Prostate gland (tissue), 2 donors: ENCODE results near the gene TTC38. TPM values are rescaled to one million over a fixed set of nuclear protein-coding genes. Genes with fewer than 3 reads are reported as not detected.

Source experiments
- DNase-seq: peaks from one replicate; pipeline ENCODE4 v3.0.0-alpha.2; 2019; ENCODE audit warnings: low spot score
- H3K27ac ChIP-seq, 2 donors: fragments of 200-600 bp; sonication (generic); 2 replicates each; pipeline ENCODE4 v1.5.1; 2017 to 2019
- H3K27me3 ChIP-seq: fragments of 200-600 bp; sonication (generic); replicated peaks from 2 replicates; pipeline ENCODE4 v1.5.1; 2019; ENCODE audit not compliant: insufficient read depth
- H3K36me3 ChIP-seq, 2 donors: fragments of 200-600 bp; sonication (generic); 1 replicate in 1 of 2; 2 replicates in 1 of 2; pipeline versions ENCODE4 v1.5.1 to v1.8.1; 2017 to 2019
- H3K4me1 ChIP-seq: fragments of 200-600 bp; sonication (generic); replicated peaks from 2 replicates; pipeline ENCODE4 v1.5.1; 2019
- H3K4me3 ChIP-seq, 2 donors: fragments of 200-600 bp; sonication (generic); 2 replicates each; pipeline ENCODE4 v1.5.1; 2017 to 2019
- H3K9me3 ChIP-seq: fragments of 200-600 bp; sonication (generic); 2 replicates; pipeline ENCODE4 v1.5.1; 2017
- CTCF ChIP-seq, 4 experiments: fragments of 200-600 bp in 2 of 4; fragments of 450-650 bp in 2 of 4; sonication (generic) in 2 of 4; IDR thresholded peaks; 1 replicate in 3 of 4; 2 replicates in 1 of 4; pipeline ENCODE4 v1.5.1; 2016 to 2019; ENCODE audit warnings: antibody characterized with exemption in 4 of 4, mild to moderate bottlenecking in 2 of 4, moderate library complexity in 2 of 4
- POLR2A ChIP-seq: fragments of 450-650 bp; IDR thresholded peaks from one replicate; pipeline ENCODE4 v1.6.1; 2016; ENCODE audit warnings: antibody characterized with exemption, mild to moderate bottlenecking
- POLR2AphosphoS5 ChIP-seq: sonication (generic); formaldehyde crosslinking; IDR thresholded peaks from one replicate; pipeline ENCODE4 v1.6.1; 2017; ENCODE audit warnings: antibody characterized with exemption
- WGBS: methylation state at CpG from one replicate; pipeline ENCODE4 v1.1.5; 2018; 5-methylcytosine and 5-hydroxymethylcytosine counted together
- intact Hi-C: fragments of 100-400 bp; cut with DNase I; formaldehyde crosslinking; loops from one replicate; pipeline ENCODE4 v1.14.2; 2022
- total RNA-seq, 2 donors: library from RNA; depleted of rRNA; stranded (reverse); fragments of >200 nt; gene quantifications; one replicate each; pipeline ENCODE4 v1.1.0, GENCODE V29; 2016

The TTC38 gene
- total RNA-seq, 2 donors from 2014 or later = 47.6 to 115 TPM

GRCh38 chr22:46242076-46242475 lies 25.7 kb upstream of the TTC38 start:
- no peak for DNase-seq
- intact Hi-C loops = no loop called here
- 84% methylated on average over 10 of the region's 10 CpGs for WGBS
- Histone ChIP-seq H3K9me3 (no peaks in the 10 kb centered on the region), H3K36me3 (no peaks in the 10 kb centered on the region), H3K27ac (no peak overlapping the region), H3K27me3 (no peaks in the 10 kb centered on the region), H3K4me1 (no peaks in the 10 kb centered on the region), H3K4me3 (no peak overlapping the region)
- TF ChIP-seq POLR2AphosphoS5 = no peak
- TF ChIP-seq CTCF (IDR thresholded peaks at IDR 0.05) = no peak
- TF ChIP-seq POLR2A = no peak

DNA sequence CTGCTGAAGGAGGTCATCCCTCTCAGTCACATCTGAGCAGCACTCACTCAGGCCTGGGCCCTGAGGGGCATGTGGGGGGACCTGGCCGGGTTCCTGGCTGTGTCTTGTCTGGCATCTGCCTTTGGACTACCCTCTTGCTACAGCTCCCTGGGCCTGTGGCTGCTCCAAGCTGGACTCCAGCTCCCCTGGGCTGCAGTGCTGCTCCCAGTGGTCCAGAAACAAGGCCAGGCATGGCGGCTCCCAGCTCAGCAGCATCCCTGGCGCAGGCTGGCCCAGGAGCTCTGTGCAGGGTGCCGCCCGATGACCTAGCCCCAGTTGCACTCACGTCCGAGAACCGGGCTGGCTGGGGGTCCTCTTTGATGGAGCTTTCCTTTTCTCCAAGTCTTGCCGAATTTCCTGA lies 23.0 kb upstream of the TTC38 start:
- no peaks in the 10 kb centered on the region for H3K9me3 ChIP-seq
- no peaks in the 10 kb centered on the region for H3K27me3 ChIP-seq
- no peak for DNase-seq
- WGBS = 89% methylated on average over 9 of the region's 9 CpGs
- TF ChIP-seq POLR2AphosphoS5 (no peak), POLR2A (no peak), CTCF (IDR thresholded peaks at IDR 0.05) (no peak)
- H3K27ac ChIP-seq = no peak overlapping the region
- no peak overlapping the region for H3K4me3 ChIP-seq
- intact Hi-C loops = no loop called here
- no peaks in the 10 kb centered on the region for H3K4me1 ChIP-seq
- H3K36me3 ChIP-seq = no peaks in the 10 kb centered on the region

GRCh38 chr22:46245511-46245910 lies 22.3 kb upstream of the TTC38 start:
- no peaks in the 10 kb centered on the region for H3K4me1 ChIP-seq
- H3K4me3 ChIP-seq = no peak overlapping the region
- no peak for DNase-seq
- no peaks in the 10 kb centered on the region for H3K9me3 ChIP-seq
- no peak overlapping the region for H3K27ac ChIP-seq
- H3K27me3 ChIP-seq = no peaks in the 10 kb centered on the region
- intact Hi-C loops = no loop called here
- TF ChIP-seq POLR2A = no peak
- TF ChIP-seq CTCF (IDR thresholded peaks at IDR 0.05) = no peak
- TF ChIP-seq POLR2AphosphoS5 = no peak
- WGBS = 50% methylated on average over 16 of the region's 16 CpGs
- no peaks in the 10 kb centered on the region for H3K36me3 ChIP-seq

- DNase-seq = no peak
- Histone ChIP-seq H3K36me3 (no peaks in the 10 kb centered on the region), H3K27ac (no peak overlapping the region), H3K27me3 (no peaks in the 10 kb centered on the region), H3K4me1 (no peaks in the 10 kb centered on the region), H3K4me3 (no peak overlapping the region), H3K9me3 (no peaks in the 10 kb centered on the region)
- TF ChIP-seq POLR2A (no peak), CTCF (IDR thresholded peaks at IDR 0.05) (no peak), POLR2AphosphoS5 (no peak)
- intact Hi-C loops = no loop called here
- WGBS = 86% methylated on average over 10 of the region's 10 CpGs
Measured at GRCh38 chr22:46246178-46246577, 21.6 kb upstream of the TTC38 start.

DNA sequence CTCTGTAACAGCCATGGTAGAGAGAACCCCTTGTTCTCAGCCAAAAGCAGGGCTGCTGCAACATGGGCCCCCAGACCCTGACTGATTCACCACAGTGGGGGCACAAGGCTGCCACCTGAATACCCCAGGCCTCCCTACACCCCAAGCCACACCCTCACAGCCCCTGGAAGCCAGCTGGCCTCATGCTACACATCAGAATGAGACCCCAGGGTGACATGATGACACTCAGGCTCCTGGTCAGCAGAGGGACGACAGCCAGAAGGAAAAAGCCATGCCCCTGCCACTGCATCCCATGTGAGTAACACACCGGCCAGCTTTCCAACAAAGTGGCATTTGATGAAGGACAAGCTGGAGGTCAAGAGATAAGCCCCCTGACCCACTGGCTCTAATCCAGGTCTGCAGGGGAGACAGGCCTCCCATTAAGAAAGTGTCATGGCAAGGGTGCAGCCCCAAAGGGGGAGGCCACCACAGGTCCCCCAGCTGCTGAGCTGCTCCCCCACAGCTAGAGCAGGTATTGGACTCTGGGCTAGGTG lies 20.3 kb upstream of the TTC38 start:
- H3K9me3 ChIP-seq = no peaks in the 10 kb centered on the region
- H3K4me1 ChIP-seq = no peaks in the 10 kb centered on the region
- DNase-seq = no peak
- no peaks in the 10 kb centered on the region for H3K36me3 ChIP-seq
- intact Hi-C loops = no loop called here
- WGBS = 94% methylated on average over 2 of the region's 2 CpGs
- no peak overlapping the region for H3K27ac ChIP-seq
- no peak overlapping the region for H3K4me3 ChIP-seq
- TF ChIP-seq POLR2A (no peak), CTCF (IDR thresholded peaks at IDR 0.05) (no peak), POLR2AphosphoS5 (no peak)
- H3K27me3 ChIP-seq = no peaks in the 10 kb centered on the region
